ENCODE data around the gene INAFM2. TPM values are rescaled to one million over a fixed set of nuclear protein-coding genes. Genes with fewer than 3 reads are reported as not detected.

The INAFM2 gene
- total and polyA plus RNA-seq, 9 of the 15 experiments (the other 6 are each of a cell fraction or from before 2014, with no cell fraction given) = 11.8 to 43.1 (median 27.2) TPM

GRCh38 chr15:40290918-40291574 lies 32.4 kb upstream of the INAFM2 start (continued):
- TF ChIP-seq USF2 (CRISPR knock-in tag; IDR thresholded peaks at IDR 0.05) (0 out of 2 replicates have a peak, but pooled peaks have one; percentile 27), ID3 (CRISPR knock-in tag; IDR thresholded peaks at IDR 0.05) (no peak), ID3 (tag; IDR thresholded peaks at IDR 0.05) (peak; percentile 62; the same call in 1 of the 2 replicates), ZBTB1 (CRISPR knock-in tag; IDR thresholded peaks at IDR 0.05; ENCODE audit: borderline replicate concordance, low read depth) (peak; percentile 73; the same call in 1 of the 2 replicates), STAT5B (CRISPR knock-in tag; IDR thresholded peaks at IDR 0.05) (no peak), ZNF175 (CRISPR knock-in tag; IDR thresholded peaks at IDR 0.05; ENCODE audit: low read depth) (no peak), CSDE1 (IDR thresholded peaks at IDR 0.05) (no peak), POLR2A (conservative IDR thresholded peaks at IDR 0.05) (0 out of 2 replicates have a peak, but pooled peaks have one; percentile 29), NR3C1 (CRISPR knock-in tag; IDR thresholded peaks at IDR 0.05) (peak; percentile 85), ARID4B (CRISPR knock-in tag; IDR thresholded peaks at IDR 0.05) (peak; percentile 61; the same call in 1 of the 2 replicates), KLF1 (tag; IDR thresholded peaks at IDR 0.05) (peak; percentile 57; the same call in 1 of the 2 replicates), ZEB2 (IDR thresholded peaks at IDR 0.05) (no peak), CCNT2 (IDR thresholded peaks at IDR 0.05; ENCODE audit: borderline replicate concordance, extremely low read depth, insufficient read length, low read depth, low read length) (peak; percentile 42), TEAD4 (IDR thresholded peaks at IDR 0.05; ENCODE audit: low read length) (no peak), TEAD4 (CRISPR knock-in tag; IDR thresholded peaks at IDR 0.05; ENCODE audit: borderline replicate concordance) (peak; percentile 39; the same call in 1 of the 2 replicates), IRF1 (CRISPR knock-in tag; IDR thresholded peaks at IDR 0.05; ENCODE audit: borderline replicate concordance) (no peak; the same call in 1 of the 2 replicates), CXXC5 (CRISPR knock-in tag; IDR thresholded peaks at IDR 0.05) (peak; percentile 58), ATF3 (IDR thresholded peaks at IDR 0.05) (no peak), ATF3 (CRISPR knock-in tag; conservative IDR thresholded peaks at IDR 0.05) (no peak), HNRNPL (IDR thresholded peaks at IDR 0.05; ENCODE audit: low read depth, low read length) (peak; percentile 87), ZFP30 (CRISPR knock-in tag; IDR thresholded peaks at IDR 0.05; ENCODE audit: borderline replicate concordance) (no peak), SOX6 (IDR thresholded peaks at IDR 0.05) (no peak)

Measured in K562 (cell line).